ENCODE data around the gene UGT1A6.
"Not testable (repeated sequence)": the region's sequence is repeated elsewhere in the genome, so short reads cannot be mapped to it uniquely, and the experiment has no call there.

UGT1A6 gene

GRCh38 chr2:233692648-233693047 is at the start of gene UGT1A6:
TSS of gene UGT1A6 (plus strand) at chr2:233692890. CDS start at chr2:233693005, 115 bp downstream.
- DNase-seq = no peak

GRCh38 chr2:233643128-233643527 is 49.6 kb upstream of the UGT1A6 start:
- DNase-seq = no peak

GRCh38 chr2:233646033-233646432 is 46.7 kb upstream of the UGT1A6 start:
- DNase-seq = not testable (repeated sequence)

GRCh38 chr2:233650981-233651380 is 41.7 kb upstream of the UGT1A6 start:
- DNase-seq = no peak

GRCh38 chr2:233651430-233651829 is 41.3 kb upstream of the UGT1A6 start:
- no peak for DNase-seq

GRCh38 chr2:233654501-233654900 is 38.2 kb upstream of the UGT1A6 start:
- no peak for DNase-seq

- DNase-seq = no peak
Observed at GRCh38 chr2:233655043-233655442, 37.6 kb upstream of the UGT1A6 start.

GRCh38 chr2:233655943-233656342 is 36.7 kb upstream of the UGT1A6 start:
- DNase-seq = not testable (repeated sequence)

- no peak for DNase-seq
Observed at GRCh38 chr2:233656443-233656842, 36.2 kb upstream of the UGT1A6 start.

- DNase-seq = no peak
Observed at GRCh38 chr2:233658610-233659009, 34.1 kb upstream of the UGT1A6 start.

- no peak for DNase-seq
Observed at GRCh38 chr2:233663911-233664310, 28.8 kb upstream of the UGT1A6 start.

- DNase-seq = no peak
Observed at GRCh38 chr2:233668605-233669260, 24.0 kb upstream of the UGT1A6 start.

GRCh38 chr2:233671290-233672161 is 21.2 kb upstream of the UGT1A6 start, which contains the start of gene UGT1A9:
TSS of gene UGT1A9 (plus strand) at chr2:233671898. CDS start at chr2:233671935, 37 bp downstream.
- no peak for DNase-seq

GRCh38 chr2:233672886-233673285 is 19.8 kb upstream of the UGT1A6 start:
- no peak for DNase-seq

GRCh38 chr2:233673896-233674295 is 18.8 kb upstream of the UGT1A6 start:
- DNase-seq = no peak

- DNase-seq = no peak
Observed at GRCh38 chr2:233674314-233674713, 18.4 kb upstream of the UGT1A6 start.

GRCh38 chr2:233674995-233675394 is 17.7 kb upstream of the UGT1A6 start:
- no peak for DNase-seq

- DNase-seq = no peak
Observed at GRCh38 chr2:233676046-233676445, 16.6 kb upstream of the UGT1A6 start.

- DNase-seq = no peak
Observed at GRCh38 chr2:233679196-233679595, 13.5 kb upstream of the UGT1A6 start.

GRCh38 chr2:233680361-233681045 is 12.2 kb upstream of the UGT1A6 start:
- no peak for DNase-seq

GRCh38 chr2:233681521-233682099 is 11.1 kb upstream of the UGT1A6 start, which contains the start of gene UGT1A7:
TSS of gene UGT1A7 (plus strand) at chr2:233681901. CDS start at chr2:233681938, 37 bp downstream.
- DNase-seq = no peak

GRCh38 chr2:233684640-233685039 is 8.1 kb upstream of the UGT1A6 start:
- no peak for DNase-seq

GRCh38 chr2:233686928-233687327 is 5.8 kb upstream of the UGT1A6 start:
- no peak for DNase-seq
